Glomerular visceral epithelial cell (primary cell): ENCODE measurements around the gene TARP.

ENCODE experiments used
- DNase-seq: peaks from one replicate; pipeline ENCODE4 v3.0.0-alpha.2; 2016; ENCODE audit errors: extremely low spot score

TARP gene

GRCh38 chr7:38273286-38273995, at the start of gene TARP:
TSS of gene TARP (minus strand) at chr7:38273636.
- no peak for DNase-seq

GRCh38 chr7:38323156-38323555, 49.7 kb upstream of the TARP start:
- no peak for DNase-seq

GRCh38 chr7:38322461-38322860, 49.0 kb upstream of the TARP start:
- DNase-seq: no peak

- no peak for DNase-seq
Measured at GRCh38 chr7:38321967-38322366, 48.5 kb upstream of the TARP start.

- no peak for DNase-seq
Measured at GRCh38 chr7:38321515-38321944, 48.1 kb upstream of the TARP start.

GRCh38 chr7:38321050-38321449, 47.6 kb upstream of the TARP start:
- DNase-seq: no peak

- no peak for DNase-seq
Measured at GRCh38 chr7:38319873-38320272, 46.4 kb upstream of the TARP start.

- peak; percentile 68 for DNase-seq
Measured at GRCh38 chr7:38318803-38319416, 45.5 kb upstream of the TARP start.

GRCh38 chr7:38318241-38318640, 44.8 kb upstream of the TARP start:
- no peak for DNase-seq

GRCh38 chr7:38317515-38317914, 44.1 kb upstream of the TARP start:
- no peak for DNase-seq

- no peak for DNase-seq
Measured at GRCh38 chr7:38316733-38317360, 43.4 kb upstream of the TARP start.

- DNase-seq: no peak
Measured at GRCh38 chr7:38315410-38315809, 42.0 kb upstream of the TARP start.

- no peak for DNase-seq
Measured at GRCh38 chr7:38312821-38313220, 39.4 kb upstream of the TARP start.

- DNase-seq: no peak
Measured at GRCh38 chr7:38311329-38311937, 38.0 kb upstream of the TARP start.

- DNase-seq: peak; percentile 31
Measured at GRCh38 chr7:38310591-38311101, 37.2 kb upstream of the TARP start.

GRCh38 chr7:38309555-38309954, 36.1 kb upstream of the TARP start:
- no peak for DNase-seq

- no peak for DNase-seq
Measured at GRCh38 chr7:38308140-38308539, 34.7 kb upstream of the TARP start.

GRCh38 chr7:38307640-38308039, 34.2 kb upstream of the TARP start:
- no peak for DNase-seq

GRCh38 chr7:38306914-38307313, 33.5 kb upstream of the TARP start:
- no peak for DNase-seq

GRCh38 chr7:38306171-38306570, 32.7 kb upstream of the TARP start:
- DNase-seq: no peak

GRCh38 chr7:38303866-38304265, 30.4 kb upstream of the TARP start:
- DNase-seq: no peak

GRCh38 chr7:38300175-38300574, 26.7 kb upstream of the TARP start:
- no peak for DNase-seq
